IMR-90 (cell line): ENCODE measurements around the gene FNDC3B. TPM values are rescaled to one million over a fixed set of nuclear protein-coding genes. Genes with fewer than 3 reads are reported as not detected.

ENCODE experiments used
- ATAC-seq: fragments of 200-7000 bp; cut with Tn5 transposase; 2 replicates; pipeline ENCODE4 v1.9.1; 2020; ENCODE audit warnings: low read depth, mild to moderate bottlenecking, moderate library complexity
- BruUV-seq: library from RNA; stranded (reverse); fragments of 400-500 nt; replicated peaks from 2 replicates; lab custom pipeline; 2021; lab: Mats Ljungman, UMichigan
- CTCF ChIA-PET: fragments of 300-600 bp; formaldehyde crosslinking; extraction: SDS; loops from one replicate; lab custom pipeline; 2021; ENCODE audit warnings: antibody characterized with exemption; lab: Yijun Ruan, JAX
- POLR2A ChIA-PET: fragments of 300-600 bp; sonication (Branson Sonifier 250); formaldehyde crosslinking; loops from one replicate; lab custom pipeline; 2022; ENCODE audit warnings: antibody characterized with exemption; ENCODE audit not compliant: unreplicated experiment; lab: Charles Lee
- DNase-seq: peaks from one replicate; pipeline ENCODE4 v3.0.0; 2013
- H2AFZ ChIP-seq: replicated peaks from 2 replicates; pipeline ENCODE3; 2013; ENCODE audit warnings: low read length, mild to moderate bottlenecking; ENCODE audit not compliant: poor library complexity
- H2AK5ac ChIP-seq: 2 replicates; pipeline ENCODE4 v1.6.1; 2013; ENCODE audit warnings: low read depth, low read length, inconsistent platforms
- H2AK9ac ChIP-seq: replicated peaks from 2 replicates; pipeline ENCODE3; 2013; ENCODE audit warnings: mild to moderate bottlenecking, low read depth, low read length, moderate library complexity; ENCODE audit not compliant: poor library complexity
- H2BK120ac ChIP-seq: 2 replicates; pipeline ENCODE4 v1.6.1; 2013; ENCODE audit warnings: low read depth, low read length, inconsistent platforms
- H2BK15ac ChIP-seq: 3 replicates; pipeline ENCODE4 v1.6.1; 2013; ENCODE audit warnings: low read depth, low read length, inconsistent platforms
- H2BK20ac ChIP-seq: 2 replicates; pipeline ENCODE4 v1.6.1; 2013; ENCODE audit warnings: low read depth, mild to moderate bottlenecking, inconsistent platforms, low read length, moderate library complexity
- H2BK5ac ChIP-seq: 2 replicates; pipeline ENCODE4 v1.6.1; 2013; ENCODE audit warnings: mild to moderate bottlenecking, low read depth, low read length, inconsistent platforms; ENCODE audit not compliant: poor library complexity, severe bottlenecking
- H3K14ac ChIP-seq: replicated peaks from 2 replicates; pipeline ENCODE4 v1.6.1; 2013; ENCODE audit warnings: low read depth, low read length, inconsistent platforms
- H3K18ac ChIP-seq: 2 replicates; pipeline ENCODE4 v1.6.1; 2013; ENCODE audit warnings: low read depth, low read length, control low read depth
- H3K23ac ChIP-seq: 2 replicates; pipeline ENCODE4 v1.6.1; 2013; ENCODE audit warnings: low read depth, low read length, inconsistent platforms
- H3K27ac ChIP-seq: 2 replicates; pipeline ENCODE4 v1.5.1; 2013; ENCODE audit warnings: mild to moderate bottlenecking, control low read depth, low read length; ENCODE audit not compliant: insufficient read depth
- H3K27me3 ChIP-seq: 2 replicates; pipeline ENCODE4 v1.6.1; 2013; ENCODE audit warnings: low read length; ENCODE audit not compliant: control insufficient read depth, insufficient read depth
- H3K36me3 ChIP-seq: 2 replicates; pipeline ENCODE4 v1.6.1; 2013; ENCODE audit warnings: low read length, mixed read lengths; ENCODE audit not compliant: control insufficient read depth, insufficient read depth
- H3K4ac ChIP-seq: 2 replicates; pipeline ENCODE4 v1.6.1; 2013; ENCODE audit warnings: low read depth, low read length, inconsistent platforms
- H3K4me1 ChIP-seq: 2 replicates; pipeline ENCODE4 v1.6.1; 2013; ENCODE audit warnings: low read length, mixed read lengths; ENCODE audit not compliant: control insufficient read depth, insufficient read depth
- H3K4me2 ChIP-seq: 2 replicates; pipeline ENCODE4 v1.6.1; 2013; ENCODE audit warnings: low read depth, mild to moderate bottlenecking, control low read depth, low read length, moderate library complexity
- H3K4me3 ChIP-seq: 2 replicates; pipeline ENCODE4 v1.5.1; 2013; ENCODE audit warnings: low read depth, mild to moderate bottlenecking, control low read depth, low read length, moderate library complexity; ENCODE audit not compliant: insufficient read depth
- H3K56ac ChIP-seq: 2 replicates; pipeline ENCODE4 v1.6.1; 2013; ENCODE audit warnings: low read length, inconsistent platforms; ENCODE audit not compliant: insufficient read depth; ENCODE audit errors: extremely low read depth
- H3K79me1 ChIP-seq, 2 experiments: 2 replicates each; pipeline ENCODE4 v1.6.1; 2013; ENCODE audit warnings: low read length in 2 of 2, inconsistent platforms in 1 of 2, low read depth in 1 of 2
- H3K9ac ChIP-seq: 2 replicates; pipeline ENCODE4 v1.6.1; 2013; ENCODE audit warnings: low read depth, low read length, control low read depth
- H3K9me1 ChIP-seq: 2 replicates; pipeline ENCODE4 v1.6.1; 2013; ENCODE audit warnings: low read length, inconsistent platforms; ENCODE audit not compliant: insufficient read depth
- H3K9me3 ChIP-seq: 2 replicates; pipeline ENCODE4 v1.6.1; 2013; ENCODE audit warnings: low read length; ENCODE audit not compliant: control insufficient read depth, insufficient read depth
- H4K20me1 ChIP-seq: 2 replicates; pipeline ENCODE4 v1.6.1; 2013; ENCODE audit warnings: low read length, inconsistent platforms; ENCODE audit not compliant: insufficient read depth
- H4K5ac ChIP-seq: 2 replicates; pipeline ENCODE4 v1.6.1; 2013; ENCODE audit warnings: mild to moderate bottlenecking, low read depth, low read length, control low read depth
- H4K8ac ChIP-seq, 2 experiments: 2 replicates each; pipeline ENCODE4 v1.6.1; 2013; ENCODE audit warnings: low read depth in 2 of 2, low read length in 2 of 2, control low read depth in 1 of 2, inconsistent platforms in 1 of 2
- H4K91ac ChIP-seq: 2 replicates; pipeline ENCODE4 v1.6.1; 2013; ENCODE audit warnings: low read depth, low read length, inconsistent platforms; ENCODE audit not compliant: insufficient read depth
- BHLHE40 ChIP-seq: fragments of 150-350 bp; IDR thresholded peaks from 2 replicates; pipeline ENCODE4 v1.6.1; 2016; ENCODE audit warnings: mild to moderate bottlenecking, low read depth, low read length
- CEBPB ChIP-seq: IDR thresholded peaks from 2 replicates; pipeline ENCODE4 v1.6.1; 2012; ENCODE audit warnings: low read depth, low read length, improper control_type of control experiment
- FOS ChIP-seq: fragments of 150-350 bp; IDR thresholded peaks from 2 replicates; pipeline ENCODE4 v1.6.1; 2016; ENCODE audit warnings: low read depth, low read length
- MAFK ChIP-seq: IDR thresholded peaks from 2 replicates; pipeline ENCODE4 v1.6.1; 2012; ENCODE audit warnings: low read depth, low read length, improper control_type of control experiment
- MXI1 ChIP-seq: IDR thresholded peaks from 2 replicates; pipeline ENCODE4 v1.6.1; 2012; ENCODE audit warnings: low read depth, mild to moderate bottlenecking, low read length, moderate library complexity, borderline replicate concordance
- POLR2A ChIP-seq: IDR thresholded peaks from 2 replicates; pipeline ENCODE4 v1.6.1; 2012; ENCODE audit warnings: mild to moderate bottlenecking, low read depth, low read length
- RAD21 ChIP-seq: IDR thresholded peaks from 2 replicates; pipeline ENCODE4 v1.6.1; 2012; ENCODE audit warnings: low read length, improper control_type of control experiment
- RCOR1 ChIP-seq: IDR thresholded peaks from 2 replicates; pipeline ENCODE4 v1.6.1; 2012; ENCODE audit warnings: mild to moderate bottlenecking, low read length, improper control_type of control experiment; ENCODE audit not compliant: insufficient replicate concordance
- SMC3 ChIP-seq: fragments of 150-350 bp; IDR thresholded peaks from 2 replicates; pipeline ENCODE4 v1.6.1; 2016; ENCODE audit warnings: low read depth, mild to moderate bottlenecking, antibody characterized with exemption, low read length, moderate library complexity
- whole genome bisulfite sequencing, 2 experiments: methylation state at CpG; one replicate each; pipeline versions ENCODE4 v1.1.5 to v1.1.7; 2013; ENCODE audit warnings: missing lambda C conversion rate in 2 of 2; ENCODE audit not compliant: insufficient read length in 1 of 2; ENCODE audit errors: extremely low coverage in 2 of 2; 5-methylcytosine and 5-hydroxymethylcytosine counted together
- dilution Hi-C: fragments of 300-500 bp; cut with HindIII; formaldehyde crosslinking; loops from one replicate; pipeline ENCODE4 v1.14.3; 2018; ENCODE audit warnings: low sequenced_read_pairs; ENCODE audit not compliant: unreplicated experiment
- in situ Hi-C: fragments of 300-500 bp; cut with MboI; formaldehyde crosslinking; loops from 3 replicates; pipeline ENCODE4 v1.14.3; 2019; ENCODE audit warnings: low sequenced_read_pairs, inconsistent platforms, mixed read lengths
- intact Hi-C: fragments of 100-400 bp; cut with micrococcal nuclease; formaldehyde crosslinking; loops from 2 replicates; pipeline ENCODE4 v1.10.0; 2022
- polyA plus RNA-seq, 3 experiments: library from polyadenylated mRNA; depleted of rRNA; stranded (reverse); fragments of >200 nt; gene quantifications; 2 replicates each; pipeline ENCODE4 v1.2.3, GENCODE V29; 2012; ENCODE audit warnings: low replicate concordance in 1 of 3
- total RNA-seq: library from RNA; depleted of rRNA; stranded (reverse); fragments of >200 nt; gene quantifications from 2 replicates; pipeline ENCODE4 v1.2.3, GENCODE V29; 2012
- TF ChIP-seq, protein P1 (sequence below): fragments of 150-350 bp; IDR thresholded peaks from 2 replicates; pipeline ENCODE4 v1.6.1; 2016; ENCODE audit warnings: low read depth, mild to moderate bottlenecking, low read length, moderate library complexity, borderline replicate concordance
- TF ChIP-seq, protein P2 (sequence below): conservative IDR thresholded peaks from 2 replicates; pipeline ENCODE4 v1.5.1; 2012; ENCODE audit warnings: mild to moderate bottlenecking, low read depth, low read length, improper control_type of control experiment

The FNDC3B gene
- total and polyA plus RNA-seq, 2 of the 4 experiments (the other 2 are of a cell fraction) = 23.9 to 150 TPM

DNA sequence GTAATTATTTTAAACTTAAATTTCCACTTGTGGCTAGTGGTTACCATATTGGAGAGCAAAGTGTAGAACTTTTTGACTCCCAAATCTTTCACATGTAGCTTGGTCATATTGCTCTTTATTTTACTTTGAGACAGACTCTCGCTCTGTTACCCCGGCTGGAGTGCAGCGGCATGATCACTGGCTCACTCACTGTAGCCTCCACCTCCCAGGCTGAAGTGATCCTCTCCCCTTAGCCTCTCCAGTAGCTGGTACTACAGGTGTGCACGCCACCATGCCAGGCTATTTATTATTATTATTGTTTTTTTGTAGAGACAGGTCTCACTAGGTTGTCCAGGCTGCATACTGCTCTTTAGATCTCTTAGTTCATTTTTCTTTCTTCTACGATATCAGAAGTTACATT, 3.9 kb downstream of the FNDC3B start:
- Histone ChIP-seq H3K9ac (no peak overlapping the region), H3K9me1 (peaks cover 9% of the 10 kb centered on the region), H2AFZ (no peak overlapping the region), H3K4me3 (no peak overlapping the region), H4K20me1 (peaks cover 58% of the 10 kb centered on the region), H3K79me1 (peaks cover 5 to 40% of the 10 kb centered on the region in 2 experiments; a peak in 3 of 4 replicates), H3K4me1 (peaks cover 8% of the 10 kb centered on the region), H3K27ac (no peak overlapping the region), H2AK9ac (no peak overlapping the region), H4K91ac (no peak overlapping the region), H3K9me3 (no peaks in the 10 kb centered on the region), H3K27me3 (no peaks in the 10 kb centered on the region), H4K8ac (no peak overlapping the region), H3K4ac (no peak overlapping the region), H3K36me3 (0 out of 2 replicates have a peak, but pooled peaks cover 3% of the 10 kb centered on the region), H2BK20ac (no peak overlapping the region), H3K23ac (no peak overlapping the region), H3K4me2 (peak overlapping the region; percentile 34; the same call in 1 of the 2 replicates), H2BK5ac (no peak overlapping the region), H3K14ac (no peak overlapping the region), H3K56ac (no peak overlapping the region), H3K18ac (no peak overlapping the region), H2AK5ac (no peak overlapping the region), H4K5ac (no peak overlapping the region), H2BK15ac (no peak overlapping the region), H2BK120ac (no peak overlapping the region)
- in situ Hi-C loops (no loop called here), dilution Hi-C loops (no loop called here), intact Hi-C loops (loop anchor here (10.0 kb wide), 1 partner anchor 162 kb away; no protein-coding TSS in a partner anchor)
- ATAC-seq = no peak
- ChIA-PET CTCF (no interaction called here), POLR2A (no interaction called here)
- TF ChIP-seq RAD21 = no peak
- no peak for TF ChIP-seq CEBPB
- TF ChIP-seq, protein P1, sequence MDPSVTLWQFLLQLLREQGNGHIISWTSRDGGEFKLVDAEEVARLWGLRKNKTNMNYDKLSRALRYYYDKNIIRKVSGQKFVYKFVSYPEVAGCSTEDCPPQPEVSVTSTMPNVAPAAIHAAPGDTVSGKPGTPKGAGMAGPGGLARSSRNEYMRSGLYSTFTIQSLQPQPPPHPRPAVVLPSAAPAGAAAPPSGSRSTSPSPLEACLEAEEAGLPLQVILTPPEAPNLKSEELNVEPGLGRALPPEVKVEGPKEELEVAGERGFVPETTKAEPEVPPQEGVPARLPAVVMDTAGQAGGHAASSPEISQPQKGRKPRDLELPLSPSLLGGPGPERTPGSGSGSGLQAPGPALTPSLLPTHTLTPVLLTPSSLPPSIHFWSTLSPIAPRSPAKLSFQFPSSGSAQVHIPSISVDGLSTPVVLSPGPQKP = no peak
- no peak for TF ChIP-seq MXI1
- TF ChIP-seq SMC3 = no peak
- TF ChIP-seq FOS = no peak
- TF ChIP-seq RCOR1 = no peak
- TF ChIP-seq, protein P2, sequence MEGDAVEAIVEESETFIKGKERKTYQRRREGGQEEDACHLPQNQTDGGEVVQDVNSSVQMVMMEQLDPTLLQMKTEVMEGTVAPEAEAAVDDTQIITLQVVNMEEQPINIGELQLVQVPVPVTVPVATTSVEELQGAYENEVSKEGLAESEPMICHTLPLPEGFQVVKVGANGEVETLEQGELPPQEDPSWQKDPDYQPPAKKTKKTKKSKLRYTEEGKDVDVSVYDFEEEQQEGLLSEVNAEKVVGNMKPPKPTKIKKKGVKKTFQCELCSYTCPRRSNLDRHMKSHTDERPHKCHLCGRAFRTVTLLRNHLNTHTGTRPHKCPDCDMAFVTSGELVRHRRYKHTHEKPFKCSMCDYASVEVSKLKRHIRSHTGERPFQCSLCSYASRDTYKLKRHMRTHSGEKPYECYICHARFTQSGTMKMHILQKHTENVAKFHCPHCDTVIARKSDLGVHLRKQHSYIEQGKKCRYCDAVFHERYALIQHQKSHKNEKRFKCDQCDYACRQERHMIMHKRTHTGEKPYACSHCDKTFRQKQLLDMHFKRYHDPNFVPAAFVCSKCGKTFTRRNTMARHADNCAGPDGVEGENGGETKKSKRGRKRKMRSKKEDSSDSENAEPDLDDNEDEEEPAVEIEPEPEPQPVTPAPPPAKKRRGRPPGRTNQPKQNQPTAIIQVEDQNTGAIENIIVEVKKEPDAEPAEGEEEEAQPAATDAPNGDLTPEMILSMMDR = no peak
- no peak for TF ChIP-seq MAFK
- TF ChIP-seq POLR2A = no peak
- no peak for TF ChIP-seq BHLHE40
- WGBS, 2 experiments = no CpG with 5 or more reads among the region's 5 CpGs
- BruUV-seq = no TSS peak
- no peak for DNase-seq
